NCI-H1694 treated with DMSO at 0.1 percent for 48 hours (cell line): ENCODE data around the gene PCMT1.

Experiments used
- DNase-seq: peaks from one replicate; lab custom pipeline; 2025; lab: John Stamatoyannopoulos, UW

Gene PCMT1

GRCh38 chr6:149855040-149855654 is 105.6 kb downstream of the PCMT1 start:
- no peak for DNase-seq

- DNase-seq = no peak
Observed at GRCh38 chr6:149855741-149856140, 106.2 kb downstream of the PCMT1 start.

- no peak for DNase-seq
Observed at GRCh38 chr6:149856256-149856994, 106.9 kb downstream of the PCMT1 start.

- no peak for DNase-seq
Observed at GRCh38 chr6:149857541-149857940, 108.0 kb downstream of the PCMT1 start.

- DNase-seq = no peak
Observed at GRCh38 chr6:149859368-149859767, 109.8 kb downstream of the PCMT1 start.

DNA sequence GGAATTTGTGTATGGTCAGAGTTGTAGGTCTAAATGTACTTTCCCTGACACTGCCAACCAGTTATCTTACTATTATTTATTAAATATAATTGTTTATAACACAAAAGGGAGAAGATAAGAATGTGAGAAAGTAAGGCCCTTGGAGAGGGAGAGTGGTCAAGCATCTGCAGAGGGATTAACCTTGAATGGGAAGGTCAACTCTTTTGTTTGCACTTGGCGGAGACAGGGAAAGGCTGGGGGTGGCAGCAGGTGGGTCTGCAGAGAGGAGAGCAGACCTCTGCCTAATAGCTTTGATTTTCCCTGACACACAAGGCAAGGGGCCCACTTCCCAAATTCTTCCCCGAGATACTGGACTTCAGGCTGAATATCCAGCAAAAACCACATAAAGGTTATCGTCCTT is 110.4 kb downstream of the PCMT1 start:
- DNase-seq = no peak

DNA sequence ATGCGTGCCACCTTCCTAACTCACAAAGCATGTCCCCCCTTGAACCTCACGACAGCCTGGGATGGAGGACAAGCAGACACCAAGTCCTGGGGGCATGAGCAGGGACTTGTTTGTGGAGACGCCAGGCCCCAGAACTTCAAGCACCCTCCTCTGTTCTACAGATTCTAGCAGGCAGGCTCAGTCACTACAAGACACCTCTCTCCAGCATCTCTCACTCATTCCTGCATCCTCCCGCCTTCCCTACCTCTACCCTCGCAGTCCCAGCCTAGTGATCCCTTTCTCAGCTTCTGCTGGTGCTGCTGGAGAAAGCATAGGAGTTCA is 110.9 kb downstream of the PCMT1 start:
- DNase-seq = no peak
